B cell (primary cell): ENCODE results near the gene CHD9. TPM values are rescaled to one million over a fixed set of nuclear protein-coding genes. Genes with fewer than 3 reads are reported as not detected.

Experiments used
- ATAC-seq: fragments of 200-7000 bp; cut with Tn5 transposase; one replicate; pipeline ENCODE4 v1.10.0; 2021; ENCODE audit warnings: low read depth, mild to moderate bottlenecking, moderate number of reproducible peaks, moderate library complexity
- CTCF ChIA-PET: fragments of 350-600 bp; sonication (Branson Sonifier 250); formaldehyde crosslinking; loops from one replicate; lab custom pipeline; 2021; ENCODE audit warnings: antibody characterized with exemption, inconsistent platforms; lab: Charles Lee
- POLR2A ChIA-PET: fragments of 350-600 bp; sonication (Branson Sonifier 250); formaldehyde crosslinking; loops from one replicate; lab custom pipeline; 2021; ENCODE audit warnings: antibody characterized with exemption; lab: Charles Lee
- DNase-seq: peaks from one replicate; pipeline ENCODE4 v3.0.0; 2013
- H2AFZ ChIP-seq: 2 replicates; pipeline ENCODE4 v1.6.1; 2012; ENCODE audit warnings: mild to moderate bottlenecking, low read depth, low read length; ENCODE audit not compliant: insufficient read depth, poor library complexity, severe bottlenecking
- H3K27ac ChIP-seq, 2 donors: 1 replicate in 1 of 2; 2 replicates in 1 of 2; pipeline ENCODE4 v1.5.1; 2012 to 2013; ENCODE audit warnings: low read length in 2 of 2, mild to moderate bottlenecking in 2 of 2, moderate library complexity in 1 of 2
- H3K27me3 ChIP-seq, 4 experiments: fragments of 200-600 bp in 1 of 4; sonication (generic) in 1 of 4; replicated peaks in 1 of 4; 1 replicate in 2 of 4; 2 replicates in 2 of 4; pipeline versions ENCODE4 v1.6.1 to v1.7.0; 2013 to 2016; ENCODE audit warnings: low read length in 3 of 4, mild to moderate bottlenecking in 2 of 4, mixed read lengths in 1 of 4, moderate library complexity in 1 of 4; ENCODE audit not compliant: insufficient read depth in 4 of 4, control insufficient read depth in 3 of 4; ENCODE audit errors: control extremely low read depth in 1 of 4
- H3K36me3 ChIP-seq, 2 experiments: replicated peaks in 1 of 2; 1 replicate in 1 of 2; 2 replicates in 1 of 2; pipeline versions ENCODE4 v1.6.1 to v1.7.1; 2013; ENCODE audit warnings: low read length in 1 of 2; ENCODE audit not compliant: insufficient read depth in 2 of 2, control insufficient read depth in 1 of 2; ENCODE audit errors: control extremely low read depth in 1 of 2, extremely low read depth in 1 of 2
- H3K4me1 ChIP-seq, 2 donors: fragments of 200-600 bp in 1 of 2; sonication (generic) in 1 of 2; 1 replicate in 1 of 2; 2 replicates in 1 of 2; pipeline versions ENCODE4 v1.5.1 to v1.6.1; 2013 to 2017; ENCODE audit warnings: low read length in 2 of 2; ENCODE audit not compliant: control insufficient read depth in 2 of 2, insufficient read depth in 2 of 2
- H3K4me2 ChIP-seq: replicated peaks from 2 replicates; pipeline ENCODE3; 2012; ENCODE audit warnings: mild to moderate bottlenecking, low read depth, low read length; ENCODE audit not compliant: poor library complexity, severe bottlenecking
- H3K4me3 ChIP-seq, 5 experiments: fragments of 200-600 bp in 1 of 5; sonication (generic) in 1 of 5; 1 replicate in 3 of 5; 2 replicates in 2 of 5; pipeline versions ENCODE4 v1.5.1 to v1.7.0; 2011 to 2016; ENCODE audit warnings: low read length in 4 of 5, mild to moderate bottlenecking in 4 of 5, low read depth in 2 of 5, control low read depth in 1 of 5, moderate library complexity in 1 of 5; ENCODE audit not compliant: insufficient read depth in 1 of 5; ENCODE audit errors: control extremely low read depth in 1 of 5, extremely low read depth in 1 of 5
- H3K79me2 ChIP-seq: fragments of 200-600 bp; sonication (generic); one replicate; pipeline ENCODE4 v1.6.0; 2016; ENCODE audit warnings: low read length; ENCODE audit not compliant: control insufficient read depth, insufficient read depth
- H3K9ac ChIP-seq: fragments of 200-600 bp; sonication (generic); 2 replicates; pipeline ENCODE4 v1.6.1; 2017; ENCODE audit warnings: mild to moderate bottlenecking, low read length, moderate library complexity
- H3K9me3 ChIP-seq, 3 donors: one replicate each; pipeline versions ENCODE4 v1.6.1 to v1.7.1; 2013; ENCODE audit warnings: low read length in 2 of 3; ENCODE audit not compliant: control insufficient read depth in 2 of 3, insufficient read depth in 1 of 3; ENCODE audit errors: control extremely low read depth in 1 of 3
- H4K20me1 ChIP-seq: 2 replicates; pipeline ENCODE4 v1.6.0; 2012; ENCODE audit warnings: mild to moderate bottlenecking, low read length; ENCODE audit not compliant: insufficient read depth, control insufficient read depth, poor library complexity, severe bottlenecking
- H3K27ac Mint-ChIP-seq: one replicate; pipeline ENCODE4 v1.8.0; 2021; ENCODE audit warnings: mixed read lengths
- H3K27me3 Mint-ChIP-seq: one replicate; pipeline ENCODE4 v1.8.0; 2021; ENCODE audit warnings: mixed read lengths
- H3K4me1 Mint-ChIP-seq: one replicate; pipeline ENCODE4 v1.8.0; 2021; ENCODE audit warnings: mixed read lengths
- H3K4me3 Mint-ChIP-seq: one replicate; pipeline ENCODE4 v1.8.0; 2021; ENCODE audit warnings: mixed read lengths
- H3K9me3 Mint-ChIP-seq: one replicate; pipeline ENCODE4 v1.8.0; 2022; ENCODE audit warnings: mixed read lengths; ENCODE audit not compliant: insufficient read depth
- CTCF ChIP-seq: fragments of 200-600 bp; IDR thresholded peaks from one replicate; pipeline ENCODE4 v1.8.0; 2022; ENCODE audit warnings: antibody characterized with exemption, mild to moderate bottlenecking
- EZH2 ChIP-seq: IDR thresholded peaks from 2 replicates; pipeline ENCODE4 v1.6.1; 2012; ENCODE audit warnings: borderline replicate concordance, low read depth, mild to moderate bottlenecking, moderate library complexity, low read length; ENCODE audit not compliant: insufficient read depth, poor library complexity, severe bottlenecking
- WGBS: methylation state at CpG from one replicate; pipeline ENCODE4 v1.1.5; 2013; ENCODE audit warnings: missing lambda C conversion rate; ENCODE audit not compliant: insufficient coverage; 5-methylcytosine and 5-hydroxymethylcytosine counted together
- intact Hi-C: fragments of 100-400 bp; cut with micrococcal nuclease; formaldehyde crosslinking; loops from one replicate; pipeline ENCODE4 v1.10.0; 2022
- polyA plus RNA-seq: library from polyadenylated mRNA; depleted of rRNA; stranded (reverse); fragments of >200 nt; gene quantifications from 2 replicates; pipeline ENCODE4 v1.2.3, GENCODE V29; 2012
- total RNA-seq, 2 donors: library from RNA; stranded (reverse); fragments of 120-200 nt in 1 of 2; gene quantifications; 1 replicate in 1 of 2; 2 replicates in 1 of 2; pipeline versions ENCODE4 v1.2.3 to v1.2.4, GENCODE V29; 2013 to 2022

Gene CHD9
- total and polyA plus RNA-seq, 2 donors (not counting 1 experiment from before 2014, with no cell fraction given): 12.2 to 102 TPM

- Histone ChIP-seq H3K27ac (no peak overlapping the region), H3K36me3 (no peaks in the 10 kb centered on the region), H3K4me3 (no peak overlapping the region), H3K4me2 (no peak overlapping the region), H3K4me1 (no peaks in the 10 kb centered on the region), H3K9me3 (peaks cover 0 to 2% (median 0%) of the 10 kb centered on the region in 3 donors), H3K27me3 (peaks cover 0 to 4% (median 0%) of the 10 kb centered on the region in 4 experiments), H3K79me2 (no peaks in the 10 kb centered on the region), H2AFZ (no peak overlapping the region), H3K9ac (no peak overlapping the region), H4K20me1 (no peaks in the 10 kb centered on the region)
- Mint-ChIP-seq H3K4me1 (no peaks in the 10 kb centered on the region), H3K27ac (no peak overlapping the region), H3K9me3 (no peaks in the 10 kb centered on the region), H3K4me3 (no peak overlapping the region), H3K27me3 (peaks cover 35% of the 10 kb centered on the region)
- ATAC-seq (no peak), DNase-seq (no peak)
- ChIA-PET CTCF (no interaction called here), POLR2A (no interaction called here)
- TF ChIP-seq EZH2 (no peak), CTCF (no peak)
- intact Hi-C loops: no loop called here
- WGBS: 85% methylated on average over 2 of the region's 2 CpGs
These were observed 23.4 kb upstream of the CHD9 start for GRCh38 chr16:53031323-53031942.

GRCh38 chr16:53034306-53034705 is 20.5 kb upstream of the CHD9 start:
- intact Hi-C loops: no loop called here
- CTCF ChIA-PET: no interaction called here
- POLR2A ChIA-PET: no interaction called here

More at GRCh38 chr16:53034306-53034705, 20.5 kb upstream of the CHD9 start:
- H3K27ac ChIP-seq: no peak overlapping the region
- Mint-ChIP-seq H3K4me1 (no peaks in the 10 kb centered on the region), H3K9me3 (no peaks in the 10 kb centered on the region), H3K27ac (no peak overlapping the region), H3K27me3 (peaks cover 38% of the 10 kb centered on the region), H3K4me3 (no peak overlapping the region)
- H3K4me3 ChIP-seq: no peak overlapping the region
- H3K27me3 ChIP-seq: peaks cover 0 to 4% (median 0%) of the 10 kb centered on the region in 4 experiments
- no peaks in the 10 kb centered on the region for H4K20me1 ChIP-seq
- DNase-seq (no peak), ATAC-seq (no peak)
- WGBS: 100% methylated on average over 2 of the region's 6 CpGs
- no peak for TF ChIP-seq CTCF
- no peak for TF ChIP-seq EZH2
- H3K9me3 ChIP-seq: peaks cover 0 to 2% (median 0%) of the 10 kb centered on the region in 3 donors
- H3K36me3 ChIP-seq: no peaks in the 10 kb centered on the region
- no peaks in the 10 kb centered on the region for H3K79me2 ChIP-seq
- H3K9ac ChIP-seq: no peak overlapping the region
- H2AFZ ChIP-seq: no peak overlapping the region
- H3K4me1 ChIP-seq: no peaks in the 10 kb centered on the region
- no peak overlapping the region for H3K4me2 ChIP-seq
